GM21390 (cell line): Measurements from ENCODE around the gene RTN4RL1.

Experiments used
- ATAC-seq: cut with Tn5 transposase; IDR thresholded peaks from one replicate; pipeline ENCODE4 v1.9.1; 2021; ENCODE audit not compliant: unreplicated experiment

RTN4RL1 gene, protein sequence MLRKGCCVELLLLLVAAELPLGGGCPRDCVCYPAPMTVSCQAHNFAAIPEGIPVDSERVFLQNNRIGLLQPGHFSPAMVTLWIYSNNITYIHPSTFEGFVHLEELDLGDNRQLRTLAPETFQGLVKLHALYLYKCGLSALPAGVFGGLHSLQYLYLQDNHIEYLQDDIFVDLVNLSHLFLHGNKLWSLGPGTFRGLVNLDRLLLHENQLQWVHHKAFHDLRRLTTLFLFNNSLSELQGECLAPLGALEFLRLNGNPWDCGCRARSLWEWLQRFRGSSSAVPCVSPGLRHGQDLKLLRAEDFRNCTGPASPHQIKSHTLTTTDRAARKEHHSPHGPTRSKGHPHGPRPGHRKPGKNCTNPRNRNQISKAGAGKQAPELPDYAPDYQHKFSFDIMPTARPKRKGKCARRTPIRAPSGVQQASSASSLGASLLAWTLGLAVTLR

DNA sequence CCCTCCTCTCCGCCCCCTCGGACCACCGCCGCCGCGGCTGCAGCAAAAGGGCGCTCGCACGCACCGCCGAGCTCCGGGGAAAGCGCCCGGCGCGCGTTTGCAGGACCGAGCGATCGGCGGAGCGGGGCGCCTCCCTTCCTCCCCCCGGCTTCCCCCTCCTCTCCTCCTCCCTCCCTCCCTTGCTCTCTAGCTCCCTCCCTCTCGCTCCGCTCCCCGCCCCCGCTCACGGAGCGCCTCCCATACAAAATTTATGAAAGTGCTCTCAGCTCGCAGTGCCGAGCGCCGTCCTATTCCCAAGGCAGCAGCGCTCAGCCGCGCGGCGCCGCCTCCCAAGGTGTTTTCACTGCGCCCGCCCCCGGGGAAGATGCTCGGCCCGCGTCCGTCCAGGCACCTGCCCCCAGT, at the start of gene RTN4RL1:
Gene RTN4RL1 (minus strand): TSS at position 115 of the 402 bp plus-strand sequence. CDS start 469 bp downstream, outside the sequence.
- ATAC-seq = no peak

DNA sequence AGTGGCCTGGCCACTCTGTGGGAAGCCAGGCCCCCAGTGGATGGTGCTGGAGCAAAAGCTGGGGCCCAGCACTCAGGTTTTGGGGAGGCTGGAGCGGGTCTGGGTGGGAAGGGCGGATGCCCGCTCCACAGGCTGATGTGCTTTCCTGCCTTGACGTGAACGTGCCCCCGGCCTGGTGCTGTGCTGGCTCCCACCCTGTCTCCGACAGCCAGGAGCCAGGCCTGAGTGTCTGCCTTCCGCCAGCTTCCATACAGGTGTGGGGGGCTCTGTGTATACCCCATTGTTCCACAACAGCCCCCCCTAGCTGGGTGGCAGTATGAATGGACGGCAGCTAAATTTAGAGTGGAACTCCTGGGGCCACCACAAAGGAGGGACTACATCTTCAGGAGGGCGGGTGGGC, 49.8 kb upstream of the RTN4RL1 start:
- no peak for ATAC-seq

DNA sequence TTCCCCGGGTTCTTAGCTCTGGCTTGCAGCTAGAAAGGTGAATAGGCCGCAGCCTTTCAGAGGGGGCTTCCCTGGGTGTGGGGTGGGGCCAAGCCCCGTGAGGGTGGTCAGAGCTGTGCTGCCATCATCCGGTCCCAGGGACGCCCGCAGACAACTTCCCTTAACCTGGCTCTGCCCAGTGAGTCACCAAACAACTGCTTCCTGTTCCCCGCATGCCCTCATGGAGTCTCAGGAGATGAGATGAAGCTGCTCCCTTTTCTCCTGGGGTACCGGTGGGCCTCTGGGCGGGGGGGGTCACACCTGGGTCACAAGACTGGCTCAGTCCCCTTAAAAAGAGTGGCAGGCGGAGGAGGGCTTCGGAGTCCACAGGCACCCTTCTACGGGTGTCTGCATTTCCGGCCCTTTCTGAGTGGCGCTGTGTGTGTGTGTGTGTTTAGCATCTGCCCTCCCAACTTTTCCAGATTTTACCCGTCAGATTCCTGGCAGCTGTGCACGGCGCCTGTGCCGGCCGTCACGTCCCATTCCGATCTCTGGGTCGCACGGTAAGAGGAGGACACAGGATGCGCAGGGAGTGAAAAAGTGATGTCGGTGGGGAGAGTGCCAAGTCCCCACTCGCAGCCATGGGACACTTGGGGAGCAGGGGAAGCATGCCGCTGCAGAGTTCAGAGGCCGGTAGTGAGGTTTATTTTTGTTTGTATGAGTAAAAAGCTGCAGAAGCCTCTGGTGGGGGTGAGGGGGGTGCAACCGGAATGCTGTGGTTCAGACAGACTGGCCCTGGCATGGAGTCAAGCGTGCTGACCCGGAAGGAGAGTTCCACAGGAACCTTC, 46.5 kb upstream of the RTN4RL1 start:
- ATAC-seq = no peak

DNA sequence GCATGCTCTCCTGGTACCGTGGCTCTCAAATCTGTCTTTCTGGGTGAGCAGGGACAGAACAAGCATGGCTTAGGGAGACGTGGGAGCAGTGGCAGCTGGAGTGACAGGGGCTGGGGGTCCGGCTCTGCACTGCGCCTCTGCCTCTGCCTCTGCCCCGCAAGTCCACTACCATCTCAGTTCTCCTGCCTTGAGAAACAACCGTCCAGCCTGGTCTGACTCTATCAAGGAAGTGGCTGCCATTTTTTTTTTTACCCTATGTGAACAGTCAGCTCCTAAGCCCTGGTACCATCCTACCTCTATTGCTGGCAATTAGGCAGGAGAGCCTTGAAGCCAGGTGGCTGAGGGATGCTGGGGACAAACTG, 45.9 kb upstream of the RTN4RL1 start:
- ATAC-seq = no peak

DNA sequence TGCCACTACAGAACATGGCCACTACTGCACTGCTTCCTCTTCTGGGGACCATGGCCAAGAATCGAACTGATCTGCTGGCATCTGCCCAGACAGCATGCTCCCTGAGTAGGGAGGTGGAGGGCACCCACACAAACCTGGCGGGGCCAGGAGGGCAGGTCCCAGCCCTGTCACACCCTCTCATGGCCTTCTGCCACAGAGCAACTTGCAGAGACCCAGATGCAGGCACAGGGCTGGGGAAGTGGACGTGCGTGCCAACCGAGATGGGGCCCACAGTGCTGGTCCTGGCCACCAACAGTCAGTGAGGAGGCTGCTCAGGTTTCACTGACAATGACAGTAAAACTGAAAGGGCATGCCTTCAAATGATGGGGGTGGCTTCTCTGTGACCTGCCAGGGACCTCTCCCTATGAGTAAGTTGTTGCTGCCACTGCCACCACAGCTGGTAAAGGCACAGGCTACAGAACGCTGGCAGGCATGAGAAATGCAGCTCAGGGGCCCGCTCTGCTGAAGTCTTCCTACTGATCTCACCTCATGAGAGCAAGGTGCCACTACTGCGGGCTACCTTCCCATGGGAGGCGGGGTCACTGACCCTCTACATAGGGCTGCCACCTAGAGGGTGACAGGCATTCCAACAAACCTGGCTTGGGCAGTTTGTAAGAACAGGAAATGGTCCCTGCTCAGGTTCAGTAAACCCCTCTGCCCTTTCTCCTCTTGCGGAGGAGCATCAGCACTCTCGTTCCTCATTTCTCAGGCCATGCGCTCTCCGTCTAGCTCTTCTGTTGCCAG, 45.3 kb upstream of the RTN4RL1 start:
- peak; percentile 70 for ATAC-seq

DNA sequence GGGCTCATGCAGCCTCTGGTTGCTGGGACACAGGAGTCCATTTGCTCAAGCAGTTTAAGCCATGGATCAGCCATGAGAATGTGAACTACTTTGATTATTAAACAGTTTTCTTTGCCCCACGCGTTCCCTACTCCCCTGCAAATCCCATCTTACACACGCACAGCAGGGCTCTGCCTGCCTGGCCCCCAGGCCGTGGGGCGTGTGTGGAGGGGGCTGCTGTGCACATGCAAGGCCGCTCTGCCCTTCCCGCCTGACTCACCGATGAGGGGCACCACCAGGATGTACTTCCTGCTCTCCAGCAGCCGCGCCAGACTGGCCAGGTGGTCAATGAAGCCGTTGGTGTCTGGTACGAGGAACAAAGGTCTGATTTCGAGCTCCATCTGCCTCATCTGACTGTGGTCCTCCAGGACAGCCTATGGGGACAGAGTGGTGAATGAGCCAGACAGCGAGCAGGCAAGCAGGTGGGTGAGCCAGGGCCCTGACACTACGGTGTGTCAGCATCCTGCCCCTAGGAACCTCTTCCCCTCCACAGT, 43.5 kb upstream of the RTN4RL1 start:
- ATAC-seq = no peak

DNA sequence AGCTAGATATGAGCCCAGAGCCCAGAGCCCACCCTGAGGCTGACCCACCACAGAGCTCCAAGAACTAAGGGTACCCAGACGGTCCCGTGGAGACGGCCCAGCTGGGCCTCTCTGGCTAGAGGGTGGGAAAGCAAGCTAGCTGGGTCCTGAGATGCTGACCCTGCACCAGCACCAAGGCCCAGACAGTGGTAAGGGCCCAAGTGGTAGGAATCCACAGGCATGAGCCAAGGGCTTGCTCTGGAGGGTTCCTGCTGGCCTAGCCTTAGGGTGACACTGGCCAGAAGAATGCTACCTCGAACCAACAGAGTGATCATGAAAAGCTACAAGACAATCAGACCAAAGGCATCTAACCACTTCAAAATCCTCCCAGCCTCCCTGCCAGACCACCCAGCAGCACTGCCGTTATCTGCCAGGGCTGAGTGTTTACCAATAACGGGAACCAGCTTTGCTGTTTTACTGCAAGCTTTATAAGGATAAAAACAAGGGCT, 42.9 kb upstream of the RTN4RL1 start:
- ATAC-seq = no peak

DNA sequence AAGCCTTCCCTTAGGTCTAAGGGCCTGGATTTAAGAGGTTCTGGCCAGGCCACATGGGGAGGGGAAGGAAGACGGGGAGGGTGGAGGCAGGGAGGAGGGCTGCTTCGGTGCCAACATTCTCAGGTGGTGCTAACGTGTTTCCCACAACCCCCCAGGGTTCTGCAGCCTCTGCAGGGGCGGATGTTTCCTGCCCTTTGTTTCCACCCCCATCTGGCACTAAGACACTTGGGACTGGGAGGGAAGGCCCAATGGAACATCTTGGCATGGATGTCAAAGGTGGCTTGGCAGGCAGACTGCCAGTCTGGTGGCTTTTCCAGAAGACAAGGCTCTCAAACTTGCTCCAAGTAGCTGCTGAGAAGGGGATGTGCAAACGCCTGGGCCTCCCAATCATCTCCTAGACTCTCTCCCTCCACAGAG, 42.5 kb upstream of the RTN4RL1 start:
- no peak for ATAC-seq

DNA sequence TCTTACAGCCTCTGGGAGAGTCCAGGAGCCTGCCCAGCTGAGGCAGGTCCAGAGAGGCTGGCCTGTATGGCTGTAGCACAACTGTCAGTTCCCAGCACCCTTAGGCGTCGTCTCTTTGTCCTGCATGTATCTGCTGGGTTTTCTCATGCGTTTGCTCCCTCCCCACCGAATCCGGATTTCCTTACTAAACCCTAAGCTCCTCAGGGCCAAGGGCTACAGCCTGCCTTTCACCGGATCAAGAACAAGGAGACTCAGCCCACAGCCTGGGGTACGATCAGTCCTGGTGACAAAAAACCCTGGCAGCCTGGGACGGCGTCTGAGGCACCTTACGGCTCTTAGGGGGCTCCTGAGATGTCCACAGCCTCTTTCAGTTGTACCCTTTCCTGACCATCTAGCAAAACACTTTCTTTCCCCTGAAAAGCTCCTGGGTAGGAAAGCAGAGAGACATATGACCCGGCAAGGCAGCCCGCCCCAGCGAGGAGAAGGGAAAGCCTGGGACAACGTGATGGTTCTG, 42.0 kb upstream of the RTN4RL1 start:
- ATAC-seq = no peak

DNA sequence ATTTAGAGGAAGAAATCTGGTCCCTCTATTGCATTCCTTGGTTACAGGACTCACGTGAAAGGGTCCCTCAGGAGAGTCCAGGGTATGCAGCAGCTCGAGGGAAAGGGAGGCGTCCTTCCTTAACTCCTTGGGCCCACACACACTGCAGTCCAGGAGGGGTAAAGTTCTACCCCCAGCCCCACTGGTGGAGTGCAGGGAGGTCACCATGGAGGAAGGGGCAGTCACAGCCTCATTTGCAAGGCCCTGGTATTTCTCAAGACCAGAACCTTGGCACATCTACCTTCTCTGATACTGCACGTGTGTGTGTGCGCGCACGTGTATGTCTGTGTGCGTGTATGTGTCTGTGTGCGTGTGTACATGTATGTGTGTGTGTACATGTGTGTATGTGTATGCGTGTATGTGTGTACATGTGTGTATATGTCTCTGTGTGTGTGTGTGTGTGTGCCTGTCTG, 40.8 kb upstream of the RTN4RL1 start:
- no peak for ATAC-seq

DNA sequence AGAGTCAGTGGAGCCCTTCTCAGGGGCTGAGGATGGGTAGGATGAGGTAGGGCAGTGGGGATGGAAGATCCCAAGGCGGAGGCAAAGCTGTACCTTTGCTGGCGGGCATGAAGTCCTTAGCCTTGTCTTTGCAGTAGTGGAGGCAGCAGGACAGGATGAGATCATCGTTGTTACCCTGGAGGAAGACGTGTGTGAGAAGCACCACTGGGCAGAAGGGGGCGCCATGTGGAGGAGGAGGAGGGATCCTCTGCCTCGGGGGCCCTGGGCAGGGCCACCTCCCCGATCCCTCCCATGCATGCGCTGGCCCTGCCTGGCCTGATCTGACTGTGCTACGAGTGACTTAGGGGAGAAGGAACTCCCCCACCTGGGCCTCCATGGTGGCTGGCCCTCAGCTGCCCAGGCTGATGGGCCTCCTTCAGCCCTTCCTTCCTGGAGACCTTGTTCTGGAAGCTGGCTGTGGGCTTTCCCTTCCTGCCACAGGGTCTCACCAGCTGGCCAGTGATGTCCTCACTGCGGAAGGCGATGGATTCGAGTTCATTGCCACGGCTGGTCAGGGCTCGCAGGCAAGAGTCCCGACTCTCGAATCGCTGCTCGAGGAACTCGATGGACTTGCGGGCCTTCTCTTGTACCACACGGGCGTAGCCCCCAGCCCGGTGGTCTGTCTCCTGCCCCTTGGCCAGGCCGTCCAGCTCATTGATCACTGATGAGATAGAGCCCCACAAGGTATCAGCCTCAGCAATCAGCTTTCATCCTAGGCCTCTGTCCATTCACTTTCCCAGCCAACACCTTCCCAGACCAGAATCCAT, 40.0 kb upstream of the RTN4RL1 start:
- ATAC-seq = no peak

DNA sequence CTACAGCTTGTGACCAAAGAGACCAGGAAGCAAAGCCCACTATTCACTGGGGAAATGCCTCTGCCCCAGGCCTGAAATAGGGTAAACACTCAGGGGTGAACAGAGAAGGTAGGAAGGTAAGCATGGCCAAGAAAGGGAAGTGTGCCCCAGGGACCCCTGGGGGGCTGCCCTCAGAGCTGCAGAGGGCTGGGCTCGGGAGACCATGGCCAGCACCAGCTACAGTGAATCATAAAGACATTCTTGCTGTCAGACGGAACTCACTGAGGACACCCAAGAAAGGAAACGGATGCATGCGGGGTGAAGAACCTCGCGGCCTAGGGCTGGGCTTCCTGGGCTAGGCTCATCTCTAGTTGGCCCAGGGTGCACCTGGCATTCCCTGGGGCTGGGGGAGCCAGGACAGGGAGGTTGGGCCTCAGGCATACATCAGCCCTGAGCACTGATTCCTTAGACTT, 39.4 kb upstream of the RTN4RL1 start:
- ATAC-seq = no peak

DNA sequence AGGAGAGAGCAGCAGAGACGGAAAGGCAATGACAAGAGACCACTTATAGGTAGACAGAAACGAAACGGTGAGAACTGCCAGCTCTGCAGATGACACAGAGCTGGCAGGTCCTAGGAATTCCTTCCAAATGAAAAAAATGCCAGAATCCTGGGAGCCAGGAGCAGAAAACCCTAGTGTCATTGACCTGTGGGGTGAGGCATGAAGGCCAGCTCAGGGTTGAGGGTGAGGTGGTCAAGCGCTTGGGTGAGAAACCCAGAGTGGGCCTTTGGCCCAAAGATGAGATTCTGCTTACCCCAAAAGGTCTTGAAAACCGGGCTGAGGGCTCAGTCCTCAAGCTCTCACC, 39.0 kb upstream of the RTN4RL1 start:
- ATAC-seq = no peak

DNA sequence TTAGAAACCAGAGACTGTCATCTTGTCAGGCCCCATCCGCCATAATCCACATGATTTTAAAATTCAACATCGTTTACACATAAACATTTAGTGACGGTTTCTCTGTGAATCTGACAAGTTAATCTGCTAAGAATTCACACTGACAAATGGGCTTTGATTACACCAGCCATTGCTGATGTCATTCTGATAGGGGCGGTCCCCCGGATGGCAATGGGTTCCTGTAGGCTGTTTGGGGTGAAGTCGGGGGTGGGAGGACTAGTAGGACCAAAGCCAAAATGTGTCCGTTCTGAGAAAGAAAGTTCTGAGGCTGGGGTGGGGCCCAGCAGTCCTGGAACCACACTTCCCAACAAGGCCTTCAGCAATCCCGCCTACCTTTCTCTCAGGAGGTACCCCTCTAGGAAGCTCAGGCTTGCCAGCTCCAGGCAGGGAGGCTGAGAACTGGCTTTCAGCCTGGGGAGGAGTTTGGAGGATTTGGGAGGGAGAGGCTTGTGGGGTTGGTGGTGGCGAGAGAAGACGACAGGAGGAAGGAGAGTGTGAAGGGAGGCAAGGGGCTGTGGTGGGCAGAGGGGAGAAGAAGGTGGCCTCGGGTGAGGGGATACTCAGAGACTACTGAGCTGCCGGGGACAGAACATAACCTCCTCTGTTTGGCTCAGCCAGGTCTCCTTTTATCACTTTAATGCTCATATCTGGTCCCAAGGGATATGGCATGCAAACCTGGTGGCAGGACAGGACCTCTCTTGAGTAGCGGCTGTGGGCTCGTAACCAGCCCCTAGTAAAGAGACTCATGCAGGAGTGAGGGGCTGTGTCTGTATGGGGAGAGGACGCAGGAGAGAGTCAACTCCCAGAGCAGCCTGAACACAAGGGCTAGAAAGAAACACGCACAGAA, 38.4 kb upstream of the RTN4RL1 start:
- ATAC-seq = no peak

DNA sequence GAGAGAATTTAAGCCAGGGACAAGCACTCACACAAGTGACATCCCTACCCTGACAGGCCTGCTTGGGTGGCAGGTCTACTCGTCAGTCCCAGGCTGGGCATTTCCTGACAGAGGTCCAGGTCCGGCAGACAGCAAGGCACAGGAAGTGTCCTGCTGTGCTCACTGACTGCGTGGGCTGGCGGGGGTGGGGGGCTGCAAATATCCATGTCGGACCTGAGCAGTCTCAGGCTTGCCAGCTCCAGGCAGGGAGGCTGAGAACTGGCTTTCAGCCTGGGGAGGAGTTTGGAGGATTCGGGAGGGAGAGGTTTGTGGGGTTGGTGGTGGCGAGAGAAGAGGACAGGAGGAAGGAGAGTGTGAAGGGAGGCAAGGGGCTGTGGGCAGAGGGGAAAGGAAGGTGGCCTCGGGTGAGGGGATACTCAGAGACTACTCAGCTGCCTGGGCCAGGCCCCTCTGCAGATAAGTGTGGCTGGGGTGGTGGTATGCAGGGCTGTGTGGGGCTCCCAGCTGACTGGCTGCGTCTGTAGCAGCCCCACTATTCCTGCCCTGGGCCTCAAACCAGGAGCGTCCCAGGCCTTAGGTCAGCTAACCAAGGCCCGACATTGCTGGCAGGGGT, 37.5 kb upstream of the RTN4RL1 start:
- no peak for ATAC-seq

DNA sequence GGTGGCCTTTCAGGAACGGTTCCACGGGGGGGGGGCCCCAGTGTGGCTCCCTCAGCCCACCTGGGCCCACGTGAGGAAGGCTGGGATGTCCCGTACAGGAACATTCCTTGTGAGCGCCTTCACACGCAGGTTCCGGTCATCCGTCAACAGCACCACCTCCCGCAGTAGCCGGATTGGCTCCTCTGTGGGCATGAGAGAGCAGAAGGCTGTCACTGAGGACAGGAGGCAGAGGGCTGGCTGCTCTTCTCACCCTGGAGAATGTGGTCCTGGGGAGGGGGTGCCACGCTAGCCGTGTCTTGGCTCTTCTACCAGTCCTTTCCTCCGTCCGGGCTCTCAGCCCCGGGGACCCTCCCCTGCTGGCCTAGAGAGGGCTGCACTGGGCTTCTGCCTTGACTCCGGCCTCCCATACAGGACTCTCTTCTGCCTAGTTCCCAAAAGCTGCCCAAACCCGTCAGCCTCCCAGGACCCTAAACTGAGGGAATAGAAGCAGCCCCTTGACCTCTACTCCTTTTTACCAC, 36.4 kb upstream of the RTN4RL1 start:
- ATAC-seq = no peak

DNA sequence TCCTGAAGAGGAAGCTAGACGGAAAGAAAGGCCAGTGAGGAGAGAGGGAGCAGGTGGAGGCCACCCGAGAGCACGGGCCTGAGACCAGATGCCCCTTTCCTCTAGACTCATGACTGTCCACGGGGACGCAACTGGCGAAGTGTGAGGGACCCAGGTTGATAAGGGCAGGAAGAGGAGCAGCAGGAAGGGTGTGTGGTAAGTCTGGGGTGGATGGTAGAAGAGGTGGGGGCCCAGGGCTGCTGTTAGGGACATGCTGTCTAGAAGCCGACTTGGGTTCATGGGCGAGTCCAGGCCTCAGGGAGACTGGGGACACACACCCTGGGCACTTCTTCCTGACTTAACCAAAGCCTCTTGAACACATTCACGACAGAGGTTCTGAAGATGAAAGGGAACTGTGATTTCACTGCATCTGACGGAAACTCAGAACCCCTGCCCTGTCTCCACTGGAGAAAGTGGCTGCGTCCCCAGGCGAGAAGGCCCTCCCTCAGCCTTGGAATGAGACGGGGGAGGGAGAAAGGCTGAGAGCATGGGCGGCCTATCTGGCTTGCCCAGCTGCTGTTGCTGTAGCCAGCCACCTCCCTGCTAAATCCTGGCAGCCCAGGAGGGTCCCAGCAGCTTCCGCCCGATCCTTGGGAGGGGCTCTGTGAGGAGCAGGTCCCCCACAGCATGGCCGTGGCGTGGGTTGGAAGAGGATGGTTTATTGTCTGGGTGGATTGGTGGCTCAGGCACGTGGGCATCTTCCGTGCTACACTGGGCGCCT, 35.7 kb upstream of the RTN4RL1 start:
- ATAC-seq = no peak

DNA sequence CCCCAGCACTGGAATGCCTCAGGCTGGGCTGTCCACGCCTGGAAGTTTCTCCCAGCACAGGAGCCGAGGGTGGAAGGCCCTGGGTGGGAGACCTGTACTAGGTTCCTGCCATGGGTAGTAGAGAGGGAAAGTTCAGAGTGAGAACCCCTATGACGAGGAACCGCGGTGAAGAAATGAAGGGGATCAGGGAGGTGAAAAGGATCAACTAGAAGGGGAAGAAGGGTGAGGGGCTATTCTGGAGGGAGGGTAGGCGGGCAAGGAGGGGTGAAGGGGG, 35.2 kb upstream of the RTN4RL1 start:
- no peak for ATAC-seq
